ENCODE measurements around the gene GTF3C1.

DNA sequence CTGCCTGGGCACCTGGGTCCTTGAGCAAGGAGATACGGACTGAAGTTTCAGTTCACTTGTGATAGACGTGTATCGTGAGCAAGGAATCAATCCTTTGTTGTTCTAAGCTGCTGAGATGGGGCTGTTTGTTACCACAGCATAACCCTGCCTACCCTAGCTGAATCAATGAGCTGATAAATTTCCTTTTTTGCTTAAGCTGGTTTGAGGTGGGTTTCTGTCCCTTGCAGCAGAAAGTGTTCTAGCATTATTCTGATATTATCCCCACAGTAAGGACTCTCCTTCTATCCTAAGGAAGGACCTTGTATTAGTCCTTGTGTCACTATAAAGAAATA lies 96.3 kb downstream of the GTF3C1 start:
- TF ChIP-seq, protein P1, sequence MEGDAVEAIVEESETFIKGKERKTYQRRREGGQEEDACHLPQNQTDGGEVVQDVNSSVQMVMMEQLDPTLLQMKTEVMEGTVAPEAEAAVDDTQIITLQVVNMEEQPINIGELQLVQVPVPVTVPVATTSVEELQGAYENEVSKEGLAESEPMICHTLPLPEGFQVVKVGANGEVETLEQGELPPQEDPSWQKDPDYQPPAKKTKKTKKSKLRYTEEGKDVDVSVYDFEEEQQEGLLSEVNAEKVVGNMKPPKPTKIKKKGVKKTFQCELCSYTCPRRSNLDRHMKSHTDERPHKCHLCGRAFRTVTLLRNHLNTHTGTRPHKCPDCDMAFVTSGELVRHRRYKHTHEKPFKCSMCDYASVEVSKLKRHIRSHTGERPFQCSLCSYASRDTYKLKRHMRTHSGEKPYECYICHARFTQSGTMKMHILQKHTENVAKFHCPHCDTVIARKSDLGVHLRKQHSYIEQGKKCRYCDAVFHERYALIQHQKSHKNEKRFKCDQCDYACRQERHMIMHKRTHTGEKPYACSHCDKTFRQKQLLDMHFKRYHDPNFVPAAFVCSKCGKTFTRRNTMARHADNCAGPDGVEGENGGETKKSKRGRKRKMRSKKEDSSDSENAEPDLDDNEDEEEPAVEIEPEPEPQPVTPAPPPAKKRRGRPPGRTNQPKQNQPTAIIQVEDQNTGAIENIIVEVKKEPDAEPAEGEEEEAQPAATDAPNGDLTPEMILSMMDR (IDR thresholded peaks at IDR 0.05) = no peak
- no peak for TF ChIP-seq ZFX (IDR thresholded peaks at IDR 0.05; ENCODE audit: borderline replicate concordance)

Measured in 22Rv1 (cell line).